ENCODE results near the gene ZNF441. TPM values are rescaled to one million over a fixed set of nuclear protein-coding genes. Genes with fewer than 3 reads are reported as not detected.
"Not testable (repeated sequence)": the region's sequence is repeated elsewhere in the genome, so short reads cannot be mapped to it uniquely, and the experiment has no call there.

Gene ZNF441
- total and polyA plus RNA-seq, 9 donors, result 5.2 to 13.2 (median 6.3) TPM

- H3K27ac ChIP-seq (ENCODE audit: low read length); H3K36me3 ChIP-seq (ENCODE audit: control insufficient read depth, insufficient read depth, low read length); H3K4me3 ChIP-seq (ENCODE audit: low read length); H3K27me3 ChIP-seq (ENCODE audit: control insufficient read depth, insufficient read depth, low read length); DNase-seq: not testable (repeated sequence)
- peaks cover 23% of the 10 kb centered on the region for H3K9me3 ChIP-seq (replicated peaks; ENCODE audit: control insufficient read depth, low read depth, low read length)
- WGBS (ENCODE audit: insufficient coverage), result 71% methylated on average over 6 of the region's 11 CpGs
- peaks cover 10% of the 10 kb centered on the region for H3K4me1 ChIP-seq (ENCODE audit: control insufficient read depth, insufficient read depth, low read length)
Measured at GRCh38 chr19:11771520-11771919, 4.7 kb downstream of the ZNF441 start.

GRCh38 chr19:11776669-11777068, 9.9 kb downstream of the ZNF441 start:
- not testable (repeated sequence) for H3K4me3 ChIP-seq (ENCODE audit: low read length); H3K27ac ChIP-seq (ENCODE audit: low read length); H3K27me3 ChIP-seq (ENCODE audit: control insufficient read depth, insufficient read depth, low read length); H3K4me1 ChIP-seq (ENCODE audit: control insufficient read depth, insufficient read depth, low read length); DNase-seq
- peaks cover 50% of the 10 kb centered on the region for H3K9me3 ChIP-seq (replicated peaks; ENCODE audit: control insufficient read depth, low read depth, low read length)
- WGBS (ENCODE audit: insufficient coverage), result 98% methylated on average over 8 of the region's 11 CpGs
- H3K36me3 ChIP-seq (ENCODE audit: control insufficient read depth, insufficient read depth, low read length), result peaks cover 31% of the 10 kb centered on the region

GRCh38 chr19:11780431-11781020, 13.7 kb downstream of the ZNF441 start:
- peaks cover 38% of the 10 kb centered on the region for H3K36me3 ChIP-seq (ENCODE audit: control insufficient read depth, insufficient read depth, low read length)
- WGBS (ENCODE audit: insufficient coverage), result no CpG with 5 or more reads among the region's 7 CpGs
- no peak overlapping the region for H3K4me3 ChIP-seq (ENCODE audit: low read length)

GRCh38 chr19:11781295-11782057, 14.7 kb downstream of the ZNF441 start:
- peaks cover 38% of the 10 kb centered on the region for H3K36me3 ChIP-seq (ENCODE audit: control insufficient read depth, insufficient read depth, low read length)

More at GRCh38 chr19:11780431-11781020, 13.7 kb downstream of the ZNF441 start:
- Histone ChIP-seq H3K27ac (ENCODE audit: low read length) (no peak overlapping the region), H3K27me3 (ENCODE audit: control insufficient read depth, insufficient read depth, low read length) (no peaks in the 10 kb centered on the region), H3K9me3 (replicated peaks; ENCODE audit: control insufficient read depth, low read depth, low read length) (peaks cover 76% of the 10 kb centered on the region), H3K4me1 (ENCODE audit: control insufficient read depth, insufficient read depth, low read length) (no peaks in the 10 kb centered on the region)
- no peak for DNase-seq

GRCh38 chr19:11783767-11784166, 17.0 kb downstream of the ZNF441 start:
- H3K27me3 ChIP-seq (ENCODE audit: control insufficient read depth, insufficient read depth, low read length), result no peaks in the 10 kb centered on the region
- no peak for DNase-seq
- WGBS (ENCODE audit: insufficient coverage), result no CpG with 5 or more reads among the region's 1 CpG
- no peak overlapping the region for H3K27ac ChIP-seq (ENCODE audit: low read length)
- H3K9me3 ChIP-seq (replicated peaks; ENCODE audit: control insufficient read depth, low read depth, low read length), result peaks cover 81% of the 10 kb centered on the region
- H3K36me3 ChIP-seq (ENCODE audit: control insufficient read depth, insufficient read depth, low read length), result peaks cover 28% of the 10 kb centered on the region
- H3K4me1 ChIP-seq (ENCODE audit: control insufficient read depth, insufficient read depth, low read length), result no peaks in the 10 kb centered on the region
- no peak overlapping the region for H3K4me3 ChIP-seq (ENCODE audit: low read length)

More at GRCh38 chr19:11781295-11782057, 14.7 kb downstream of the ZNF441 start:
- DNase-seq, result no peak
- no peak overlapping the region for H3K27ac ChIP-seq (ENCODE audit: low read length)
- H3K9me3 ChIP-seq (replicated peaks; ENCODE audit: control insufficient read depth, low read depth, low read length), result peaks cover 76% of the 10 kb centered on the region
- H3K4me1 ChIP-seq (ENCODE audit: control insufficient read depth, insufficient read depth, low read length), result no peaks in the 10 kb centered on the region
- WGBS (ENCODE audit: insufficient coverage), result 95% methylated on average over 3 of the region's 5 CpGs
- no peaks in the 10 kb centered on the region for H3K27me3 ChIP-seq (ENCODE audit: control insufficient read depth, insufficient read depth, low read length)
- H3K4me3 ChIP-seq (ENCODE audit: low read length), result no peak overlapping the region

- Histone ChIP-seq H3K27me3 (ENCODE audit: control insufficient read depth, insufficient read depth, low read length) (no peaks in the 10 kb centered on the region), H3K4me1 (ENCODE audit: control insufficient read depth, insufficient read depth, low read length) (no peaks in the 10 kb centered on the region), H3K4me3 (ENCODE audit: low read length) (no peak overlapping the region), H3K27ac (ENCODE audit: low read length) (no peak overlapping the region), H3K9me3 (replicated peaks; ENCODE audit: control insufficient read depth, low read depth, low read length) (peaks cover 80% of the 10 kb centered on the region), H3K36me3 (ENCODE audit: control insufficient read depth, insufficient read depth, low read length) (peaks cover 24% of the 10 kb centered on the region)
- no peak for DNase-seq
- WGBS (ENCODE audit: insufficient coverage), result 100% methylated on average over 1 of the region's 3 CpGs
Measured at GRCh38 chr19:11784356-11784755, 17.6 kb downstream of the ZNF441 start.

- H3K27ac ChIP-seq (ENCODE audit: low read length), result no peak overlapping the region
- no peak overlapping the region for H3K4me3 ChIP-seq (ENCODE audit: low read length)
- no peak for DNase-seq
- 89% methylated on average over 1 of the region's 3 CpGs for WGBS (ENCODE audit: insufficient coverage)
- peaks cover 5% of the 10 kb centered on the region for H3K36me3 ChIP-seq (ENCODE audit: control insufficient read depth, insufficient read depth, low read length)
- no peaks in the 10 kb centered on the region for H3K27me3 ChIP-seq (ENCODE audit: control insufficient read depth, insufficient read depth, low read length)
- H3K9me3 ChIP-seq (replicated peaks; ENCODE audit: control insufficient read depth, low read depth, low read length), result peaks cover 64% of the 10 kb centered on the region
- H3K4me1 ChIP-seq (ENCODE audit: control insufficient read depth, insufficient read depth, low read length), result no peaks in the 10 kb centered on the region
Measured at GRCh38 chr19:11787536-11787935, 20.7 kb downstream of the ZNF441 start.

- Histone ChIP-seq H3K36me3 (ENCODE audit: control insufficient read depth, insufficient read depth, low read length) (no peaks in the 10 kb centered on the region), H3K27me3 (ENCODE audit: control insufficient read depth, insufficient read depth, low read length) (no peaks in the 10 kb centered on the region), H3K4me1 (ENCODE audit: control insufficient read depth, insufficient read depth, low read length) (peaks cover 8% of the 10 kb centered on the region), H3K27ac (ENCODE audit: low read length) (no peak overlapping the region), H3K4me3 (ENCODE audit: low read length) (no peak overlapping the region), H3K9me3 (replicated peaks; ENCODE audit: control insufficient read depth, low read depth, low read length) (peaks cover 21% of the 10 kb centered on the region)
- DNase-seq, result no peak
Measured at GRCh38 chr19:11792942-11793341, 26.1 kb downstream of the ZNF441 start.

GRCh38 chr19:11797491-11797890, 30.7 kb downstream of the ZNF441 start:
- Histone ChIP-seq H3K4me1 (ENCODE audit: control insufficient read depth, insufficient read depth, low read length) (peaks cover 19% of the 10 kb centered on the region), H3K4me3 (ENCODE audit: low read length) (no peak overlapping the region), H3K27ac (ENCODE audit: low read length) (peak overlapping the region; percentile 90), H3K9me3 (replicated peaks; ENCODE audit: control insufficient read depth, low read depth, low read length) (peaks cover 2% of the 10 kb centered on the region), H3K27me3 (ENCODE audit: control insufficient read depth, insufficient read depth, low read length) (no peaks in the 10 kb centered on the region), H3K36me3 (ENCODE audit: control insufficient read depth, insufficient read depth, low read length) (no peaks in the 10 kb centered on the region)
- DNase-seq, result peak; percentile 91
- WGBS (ENCODE audit: insufficient coverage), result 6% methylated on average over 7 of the region's 8 CpGs

- H3K4me1 ChIP-seq (ENCODE audit: control insufficient read depth, insufficient read depth, low read length), result peaks cover 19% of the 10 kb centered on the region
- peaks cover 5% of the 10 kb centered on the region for H3K9me3 ChIP-seq (replicated peaks; ENCODE audit: control insufficient read depth, low read depth, low read length)
- WGBS (ENCODE audit: insufficient coverage), result 0% methylated on average over 48 of the region's 56 CpGs
- H3K4me3 ChIP-seq (ENCODE audit: low read length), result peak within 1 kb of the TSS; percentile 65
- peak within 1 kb of the TSS; percentile 90 for H3K27ac ChIP-seq (ENCODE audit: low read length)
- H3K27me3 ChIP-seq (ENCODE audit: control insufficient read depth, insufficient read depth, low read length), result no peaks in the 10 kb centered on the region
- H3K36me3 ChIP-seq (ENCODE audit: control insufficient read depth, insufficient read depth, low read length), result no peaks in the 10 kb centered on the region
- DNase-seq, result peak; percentile 93
Measured at GRCh38 chr19:11798391-11799330, 31.9 kb downstream of the ZNF441 start, which contains the start of gene ZNF491. Gene ZNF491, plus strand, starts transcription at chr19:11798523. Its CDS starts 7,431 bp downstream, at chr19:11805954.

All from muscle of leg (tissue), 11 donors.